HG03095 (cell line): Measurements from ENCODE around the gene AHRR.
"Not testable (repeated sequence)": the region's sequence is repeated elsewhere in the genome, so short reads cannot be mapped to it uniquely, and the experiment has no call there.

Experiments used
- ATAC-seq: cut with Tn5 transposase; IDR thresholded peaks from one replicate; pipeline ENCODE4 v1.9.1; 2021; ENCODE audit warnings: moderate library complexity; ENCODE audit not compliant: unreplicated experiment

The AHRR gene

GRCh38 chr5:375921-376798 is 54.6 kb downstream of the AHRR start:
- no peak for ATAC-seq

- ATAC-seq, result no peak
These were observed 55.3 kb downstream of the AHRR start for GRCh38 chr5:376799-377325.

- no peak for ATAC-seq
These were observed 55.9 kb downstream of the AHRR start for GRCh38 chr5:377326-377981.

GRCh38 chr5:378301-378891 is 56.9 kb downstream of the AHRR start:
- ATAC-seq, result no peak

GRCh38 chr5:378976-379742 is 57.6 kb downstream of the AHRR start:
- no peak for ATAC-seq

- ATAC-seq, result no peak
These were observed 59.3 kb downstream of the AHRR start for GRCh38 chr5:380701-381309.

GRCh38 chr5:383066-383465 is 61.6 kb downstream of the AHRR start:
- ATAC-seq, result no peak

- no peak for ATAC-seq
These were observed 62.1 kb downstream of the AHRR start for GRCh38 chr5:383621-384020.

GRCh38 chr5:384576-384975 is 63.1 kb downstream of the AHRR start:
- not testable (repeated sequence) for ATAC-seq

- no peak for ATAC-seq
These were observed 63.8 kb downstream of the AHRR start for GRCh38 chr5:385321-385720.

GRCh38 chr5:386432-387341 is 65.2 kb downstream of the AHRR start:
- no peak for ATAC-seq

- no peak for ATAC-seq
These were observed 66.2 kb downstream of the AHRR start for GRCh38 chr5:387491-388265.

- no peak for ATAC-seq
These were observed 67.0 kb downstream of the AHRR start for GRCh38 chr5:388266-389196.

- no peak for ATAC-seq
These were observed 67.8 kb downstream of the AHRR start for GRCh38 chr5:389197-389821.

- no peak for ATAC-seq
These were observed 68.5 kb downstream of the AHRR start for GRCh38 chr5:389891-390622.

GRCh38 chr5:390623-391491 is 69.3 kb downstream of the AHRR start:
- no peak for ATAC-seq
